Lower leg skin (tissue), 4 donors: Measurements from ENCODE around the gene KRTAP5-7. TPM values are rescaled to one million over a fixed set of nuclear protein-coding genes. Genes with fewer than 3 reads are reported as not detected.

Source experiments
- DNase-seq, 2 donors: peaks; one replicate each; pipeline ENCODE4 v3.0.0-alpha.2; 2019; ENCODE audit warnings: low spot score in 2 of 2
- H3K4me3 ChIP-seq: fragments of 200-600 bp; sonication (generic); 2 replicates; pipeline ENCODE4 v1.5.1; 2017; ENCODE audit warnings: mild to moderate bottlenecking, low read depth; ENCODE audit not compliant: poor library complexity, severe bottlenecking
- POLR2A ChIP-seq, 2 donors: fragments of 450-650 bp; IDR thresholded peaks; one replicate each; pipeline ENCODE4 v1.6.1; 2016 to 2017; ENCODE audit warnings: antibody characterized with exemption in 2 of 2, mild to moderate bottlenecking in 1 of 2, moderate library complexity in 1 of 2
- WGBS, 2 donors: methylation state at CpG; one replicate each; pipeline ENCODE4 v1.1.5; 2018; 5-methylcytosine and 5-hydroxymethylcytosine counted together
- intact Hi-C: fragments of 100-400 bp; cut with DNase I; formaldehyde crosslinking; loops from one replicate; pipeline ENCODE4 v1.15.0; 2023; ENCODE audit warnings: low total_unique reads
- total RNA-seq, 4 donors: library from RNA; depleted of rRNA; stranded (reverse); fragments of >200 nt; gene quantifications; one replicate each; pipeline ENCODE4 v1.1.0, GENCODE V29; 2016
- TF ChIP-seq, protein P1 (sequence below), 3 donors: fragments of 450-650 bp; IDR thresholded peaks; one replicate each; pipeline ENCODE4 v1.5.1; 2016; ENCODE audit warnings: antibody characterized with exemption in 3 of 3, mild to moderate bottlenecking in 3 of 3, moderate library complexity in 2 of 3

KRTAP5-7 gene
- total RNA-seq, 4 donors from 2014 or later, result 5.4 TPM; not detected in 3

- H3K4me3 ChIP-seq, result no peak overlapping the region
- no peak for DNase-seq
- intact Hi-C loops, result no loop called here
- TF ChIP-seq POLR2A (IDR thresholded peaks at IDR 0.05), result no peak
- TF ChIP-seq, protein P1, sequence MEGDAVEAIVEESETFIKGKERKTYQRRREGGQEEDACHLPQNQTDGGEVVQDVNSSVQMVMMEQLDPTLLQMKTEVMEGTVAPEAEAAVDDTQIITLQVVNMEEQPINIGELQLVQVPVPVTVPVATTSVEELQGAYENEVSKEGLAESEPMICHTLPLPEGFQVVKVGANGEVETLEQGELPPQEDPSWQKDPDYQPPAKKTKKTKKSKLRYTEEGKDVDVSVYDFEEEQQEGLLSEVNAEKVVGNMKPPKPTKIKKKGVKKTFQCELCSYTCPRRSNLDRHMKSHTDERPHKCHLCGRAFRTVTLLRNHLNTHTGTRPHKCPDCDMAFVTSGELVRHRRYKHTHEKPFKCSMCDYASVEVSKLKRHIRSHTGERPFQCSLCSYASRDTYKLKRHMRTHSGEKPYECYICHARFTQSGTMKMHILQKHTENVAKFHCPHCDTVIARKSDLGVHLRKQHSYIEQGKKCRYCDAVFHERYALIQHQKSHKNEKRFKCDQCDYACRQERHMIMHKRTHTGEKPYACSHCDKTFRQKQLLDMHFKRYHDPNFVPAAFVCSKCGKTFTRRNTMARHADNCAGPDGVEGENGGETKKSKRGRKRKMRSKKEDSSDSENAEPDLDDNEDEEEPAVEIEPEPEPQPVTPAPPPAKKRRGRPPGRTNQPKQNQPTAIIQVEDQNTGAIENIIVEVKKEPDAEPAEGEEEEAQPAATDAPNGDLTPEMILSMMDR (IDR thresholded peaks at IDR 0.05), result no peak
- 90 to 93% methylated on average over 7 of the region's 7 CpGs for WGBS, 2 donors
Measured at GRCh38 chr11:71577469-71578004, 50.5 kb downstream of the KRTAP5-7 start.

Other genes starting within 250 kb of the KRTAP5-7 start
- 100 to 1,000 TPM in 2 of 4 donors, 10 to 100 TPM in 2; 45.2 to 142 (median 89.0) TPM for gene DHCR7, start 78.9 kb upstream of the KRTAP5-7 start, total RNA-seq
- gene NADSYN1, start 74.1 kb upstream of the KRTAP5-7 start, total RNA-seq, result 10 to 100 TPM; 41.2 to 67.2 (median 59.8) TPM
- 10 to 100 TPM in 1 of 4 donors, 1 to 10 TPM in 1, not detected in 2; 1.1 to 12.4 TPM for gene KRTAP5-8, start 10.8 kb downstream of the KRTAP5-7 start, total RNA-seq
- 1 to 10 TPM in 1 of 4 donors, not detected in 3; 1.9 TPM for gene KRTAP5-9, start 21.2 kb downstream of the KRTAP5-7 start, total RNA-seq
- 1 to 10 TPM in 1 of 4 donors, not detected in 3; 9.0 TPM for gene KRTAP5-10, start 38.3 kb downstream of the KRTAP5-7 start, total RNA-seq
- gene KRTAP5-11, start 55.6 kb downstream of the KRTAP5-7 start, total RNA-seq, result 1 to 10 TPM in 1 of 4 donors, not detected in 3; 9.5 TPM